GM21423 (cell line): Measurements from ENCODE around the gene ABCD4.
"Not testable (repeated sequence)": the region's sequence is repeated elsewhere in the genome, so short reads cannot be mapped to it uniquely, and the experiment has no call there.

Source experiments
- ATAC-seq: cut with Tn5 transposase; IDR thresholded peaks from one replicate; pipeline ENCODE4 v1.9.1; 2021; ENCODE audit warnings: mild to moderate bottlenecking, moderate library complexity; ENCODE audit not compliant: unreplicated experiment

The ABCD4 gene

DNA sequence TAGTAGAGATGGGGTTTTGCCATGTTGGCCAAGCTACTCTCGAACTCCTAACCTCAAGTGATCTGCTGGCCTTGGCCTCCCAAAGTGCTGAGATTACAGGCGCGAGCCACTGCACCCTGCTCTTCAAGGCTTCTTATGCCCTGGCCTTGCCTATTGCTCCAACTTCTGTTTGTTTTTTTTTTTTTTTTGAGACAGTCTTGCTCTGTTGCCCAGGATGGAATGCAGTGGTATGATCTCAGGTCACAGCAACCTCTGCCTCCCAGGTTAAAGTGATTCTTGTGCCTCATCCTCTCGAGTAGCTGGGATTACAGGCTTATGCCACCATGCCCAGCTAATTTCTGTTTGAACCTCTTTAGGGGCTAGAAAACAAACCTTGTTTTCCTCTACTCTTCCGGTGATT, 6.0 kb upstream of the ABCD4 start:
- ATAC-seq = no peak

DNA sequence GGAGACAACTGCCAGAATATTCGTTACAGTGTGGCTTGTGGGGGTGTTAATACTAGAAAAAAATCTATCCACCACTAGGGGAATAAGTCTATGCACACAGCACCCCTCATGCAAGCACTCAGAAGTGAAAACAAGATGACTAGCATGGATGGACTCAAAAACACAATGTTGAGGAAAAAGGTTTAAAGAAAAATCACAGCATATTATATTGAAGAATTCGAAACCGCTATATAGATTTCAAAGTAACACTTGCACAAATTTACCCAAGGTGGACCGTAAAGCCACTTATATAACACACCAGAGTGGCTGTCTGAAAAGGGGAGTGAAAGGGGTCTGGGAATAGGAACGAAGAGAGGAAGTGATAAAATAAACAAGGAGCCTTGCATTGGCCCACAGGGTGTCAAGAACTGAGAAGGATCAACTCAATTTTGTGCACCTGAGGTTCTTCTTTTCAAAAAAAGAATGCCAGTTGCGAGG, 544 bp downstream of the ABCD4 start:
- ATAC-seq = no peak

DNA sequence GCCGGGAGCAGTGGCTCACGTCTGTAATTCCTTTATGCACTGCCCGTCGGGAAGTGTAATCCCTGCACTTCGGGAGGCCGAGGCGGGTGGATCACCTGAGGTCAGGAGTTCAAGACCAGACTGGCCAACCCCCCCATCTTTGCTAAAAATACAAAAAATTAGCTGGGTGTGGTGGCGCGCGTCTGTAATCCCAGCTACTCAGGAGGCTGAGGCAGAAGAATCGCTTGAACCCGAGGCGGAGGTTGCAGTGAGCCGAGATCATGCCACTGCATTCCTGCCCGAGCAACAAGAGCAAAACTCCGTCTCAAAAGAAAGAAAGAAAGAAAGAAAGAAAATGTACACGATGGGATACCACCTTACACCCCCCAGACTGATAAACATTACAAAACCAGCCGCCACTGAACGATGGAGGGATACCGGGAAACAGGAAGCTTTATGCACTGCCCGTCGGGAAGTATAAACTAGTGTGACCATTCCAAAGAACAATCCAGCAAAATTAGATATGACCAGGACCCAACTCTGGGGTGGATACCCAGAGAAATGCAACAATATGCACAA, 1.1 kb downstream of the ABCD4 start:
- ATAC-seq = no peak

DNA sequence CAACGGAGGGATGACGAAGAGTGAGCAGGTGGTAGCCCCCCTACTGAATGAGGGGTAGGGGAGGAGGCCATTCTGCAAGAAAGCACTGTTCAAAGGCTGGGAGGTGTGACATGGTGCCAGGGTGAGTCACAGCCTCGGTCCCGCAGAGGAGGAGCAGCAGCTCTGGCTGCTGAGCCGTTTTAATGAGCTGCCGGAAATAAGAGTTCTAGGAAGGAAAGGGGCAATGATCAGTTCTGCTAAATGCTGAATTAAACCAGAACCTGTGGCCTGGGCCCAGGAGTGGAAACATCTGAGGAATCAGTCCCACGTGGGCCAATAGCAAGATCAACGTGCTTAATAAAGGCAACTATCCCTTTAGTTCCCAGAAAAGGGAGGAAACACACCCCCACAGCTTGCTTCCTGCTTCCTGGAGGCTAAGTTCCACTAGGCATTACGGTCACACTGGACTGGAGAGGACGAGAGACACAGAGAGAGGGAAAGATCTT, 3.6 kb downstream of the ABCD4 start:
- no peak for ATAC-seq

DNA sequence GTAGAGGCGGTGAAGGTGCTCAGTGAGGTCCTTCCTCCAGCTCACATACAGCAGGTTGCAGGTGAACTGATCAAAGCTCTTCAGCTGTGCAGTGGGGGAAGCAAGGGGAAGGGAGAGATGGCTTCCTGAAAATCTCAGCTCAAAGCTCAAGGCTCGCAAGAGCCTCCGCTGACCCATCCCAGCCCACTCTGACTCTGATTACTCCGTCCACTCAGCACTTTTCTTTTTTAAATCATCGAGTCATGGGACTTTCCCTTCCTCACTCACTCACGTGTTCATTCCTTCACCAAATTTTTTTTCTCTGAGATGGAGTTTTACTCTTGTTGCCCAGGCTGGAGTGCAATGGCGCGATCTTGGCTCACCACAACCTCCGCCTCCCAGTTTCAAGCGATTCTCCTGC, 4.7 kb downstream of the ABCD4 start:
- ATAC-seq = no peak

DNA sequence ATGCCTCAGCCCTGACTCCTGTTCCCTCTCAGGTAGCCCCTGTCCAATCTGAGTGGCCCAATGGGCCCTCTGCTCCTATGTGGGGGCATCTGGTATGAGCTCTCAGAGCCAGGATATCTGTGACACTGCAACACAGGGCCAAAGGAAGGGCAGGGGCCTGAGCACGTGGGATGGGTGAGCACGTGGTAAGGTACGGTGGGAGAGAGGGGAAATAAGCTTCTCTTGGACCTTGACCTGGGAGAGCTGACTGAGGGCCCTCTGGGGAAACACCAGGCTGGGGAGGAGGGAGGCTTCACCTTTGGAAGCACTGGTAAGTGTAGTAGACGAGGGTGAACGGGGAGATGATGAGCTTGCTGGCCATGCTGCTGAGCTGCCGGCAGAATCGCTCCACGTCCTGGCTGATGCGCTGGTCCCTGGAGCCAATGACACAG, 6.7 kb downstream of the ABCD4 start:
- no peak for ATAC-seq

DNA sequence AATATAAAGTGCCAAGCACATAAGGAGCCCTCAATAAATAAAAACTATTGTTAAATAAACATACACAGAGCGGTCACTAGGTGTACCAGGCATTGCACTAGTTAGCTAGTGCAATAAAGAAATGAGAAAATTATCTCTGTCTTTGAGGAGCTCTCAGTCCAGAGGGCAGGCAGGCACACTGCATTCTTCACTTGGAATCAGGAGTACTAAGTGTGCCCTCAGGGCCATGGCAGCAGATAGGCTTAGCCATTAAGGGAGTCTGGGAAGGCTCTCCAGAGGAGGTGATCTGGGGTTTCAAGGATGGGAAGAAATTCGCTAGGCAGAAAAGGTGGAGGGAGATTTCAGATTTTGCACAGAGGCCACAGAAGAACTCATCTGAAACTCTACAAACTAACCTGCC, 9.1 kb downstream of the ABCD4 start:
- no peak for ATAC-seq

DNA sequence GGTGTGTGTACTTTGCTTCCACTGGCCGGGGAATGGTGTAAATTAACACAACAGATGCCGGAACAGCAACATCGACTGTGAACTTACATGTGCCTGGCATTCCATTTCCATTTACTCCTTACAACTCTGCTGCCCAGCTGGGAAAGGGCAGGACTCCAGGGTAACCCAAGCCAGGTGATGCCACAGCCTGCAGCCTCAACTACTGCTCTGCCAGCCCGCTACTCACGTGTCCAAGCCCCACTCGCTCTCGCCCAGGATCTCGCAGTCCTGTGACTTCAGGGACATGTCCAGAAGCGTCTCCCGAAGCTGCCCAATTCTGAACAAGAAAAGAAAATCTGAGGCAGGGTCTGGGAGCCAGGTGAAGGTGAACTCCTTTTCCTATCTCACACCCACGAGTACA, 10.7 kb downstream of the ABCD4 start:
- no peak for ATAC-seq

DNA sequence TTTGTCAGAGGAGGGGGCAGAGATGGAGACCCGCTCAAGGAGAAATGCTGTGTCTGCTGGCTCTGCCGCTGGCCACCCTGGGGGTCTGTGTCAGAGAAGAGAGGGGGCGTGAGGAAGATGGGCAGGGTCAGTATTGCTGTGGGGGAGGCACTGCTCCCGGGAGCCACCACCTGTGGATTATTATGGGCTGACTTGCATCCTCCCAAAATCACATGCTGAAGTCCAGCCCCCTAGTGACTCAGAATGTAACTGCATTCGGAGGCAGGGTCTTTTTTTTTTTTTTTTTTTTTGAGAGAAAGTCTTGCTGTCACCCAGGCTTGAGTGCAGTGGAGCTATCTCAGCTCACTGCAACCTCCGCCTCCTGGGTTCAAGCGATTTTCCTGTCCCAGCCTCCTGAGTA, 12.3 kb downstream of the ABCD4 start:
- ATAC-seq = no peak

DNA sequence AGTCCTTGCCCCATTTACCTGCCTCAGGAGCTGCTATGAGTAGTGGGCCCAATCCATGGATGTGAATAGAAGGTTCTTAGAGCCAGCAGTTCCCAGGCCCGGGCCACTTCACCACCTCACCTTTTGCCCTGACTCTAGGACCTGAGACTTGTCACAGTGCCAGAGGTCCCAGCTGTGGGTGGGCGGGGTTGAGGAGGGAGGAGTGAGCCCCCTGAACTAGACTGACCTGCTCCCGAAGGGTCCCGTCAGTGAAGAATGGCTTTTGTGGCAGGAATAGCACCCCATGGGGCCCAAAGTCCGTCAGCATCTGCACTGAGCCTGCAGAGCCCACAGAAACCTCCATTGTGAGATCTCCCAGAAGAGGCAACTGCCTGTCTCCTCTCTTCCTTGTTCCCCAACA, 12.9 kb downstream of the ABCD4 start:
- ATAC-seq = no peak

DNA sequence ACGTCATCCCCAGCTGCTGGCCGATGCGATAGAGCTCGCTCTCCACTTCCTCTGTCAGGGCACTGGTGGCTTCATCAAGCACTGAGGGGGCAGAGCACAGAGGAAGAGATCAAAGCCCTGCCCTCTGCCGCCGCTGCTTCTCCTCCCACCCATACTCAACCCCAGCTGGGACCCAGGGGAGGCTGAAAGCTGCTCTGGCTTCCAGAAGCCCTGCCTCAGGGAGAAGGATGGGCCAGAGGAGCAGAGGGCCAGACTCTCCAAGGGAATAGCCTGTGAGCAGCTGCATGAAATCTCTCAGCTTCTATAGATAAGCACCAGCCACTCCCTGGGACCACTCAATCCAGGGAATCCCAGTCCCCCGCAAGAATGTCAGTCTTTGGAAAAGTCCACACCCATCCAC, 16.0 kb downstream of the ABCD4 start:
- ATAC-seq = no peak

DNA sequence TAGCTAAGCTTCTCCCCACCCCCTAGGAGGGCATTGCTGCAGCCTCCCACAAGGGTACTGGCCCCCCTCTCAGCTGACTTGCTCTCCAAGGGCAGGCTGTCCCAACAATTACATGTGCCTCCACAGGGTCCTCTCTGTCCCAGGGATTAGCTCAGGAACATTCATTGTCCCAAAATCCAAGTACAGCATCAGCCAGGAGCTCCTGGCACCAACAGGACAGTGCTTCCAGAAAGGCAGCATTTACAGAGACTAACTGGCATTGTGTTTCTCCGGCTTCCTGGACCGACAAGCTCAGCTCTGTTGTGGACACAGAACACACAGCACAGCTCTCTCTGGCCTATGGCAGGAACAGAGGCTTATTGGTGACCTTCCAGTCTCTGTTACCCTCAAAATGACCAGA, 21.7 kb downstream of the ABCD4 start:
- no peak for ATAC-seq

DNA sequence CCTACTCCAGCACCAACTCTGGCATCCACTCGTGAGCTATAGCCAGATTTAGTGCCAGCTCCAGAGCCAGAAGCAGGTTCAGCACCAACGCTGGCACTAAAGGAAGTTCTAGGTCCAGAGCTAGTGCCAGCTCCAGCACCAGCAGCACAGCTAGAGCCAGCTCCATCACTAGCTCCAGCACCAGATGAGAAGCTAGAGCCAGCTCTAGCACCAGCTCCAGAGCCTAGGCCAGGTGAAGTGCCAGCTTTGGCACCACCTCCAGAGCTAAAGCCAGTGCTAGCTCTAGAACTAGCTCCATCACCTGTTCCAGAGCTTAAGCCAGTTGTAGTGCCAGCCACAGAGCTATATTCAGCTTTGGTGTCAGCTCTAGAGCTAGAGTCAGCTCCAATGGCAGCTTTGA, 24.7 kb downstream of the ABCD4 start:
- no peak for ATAC-seq

DNA sequence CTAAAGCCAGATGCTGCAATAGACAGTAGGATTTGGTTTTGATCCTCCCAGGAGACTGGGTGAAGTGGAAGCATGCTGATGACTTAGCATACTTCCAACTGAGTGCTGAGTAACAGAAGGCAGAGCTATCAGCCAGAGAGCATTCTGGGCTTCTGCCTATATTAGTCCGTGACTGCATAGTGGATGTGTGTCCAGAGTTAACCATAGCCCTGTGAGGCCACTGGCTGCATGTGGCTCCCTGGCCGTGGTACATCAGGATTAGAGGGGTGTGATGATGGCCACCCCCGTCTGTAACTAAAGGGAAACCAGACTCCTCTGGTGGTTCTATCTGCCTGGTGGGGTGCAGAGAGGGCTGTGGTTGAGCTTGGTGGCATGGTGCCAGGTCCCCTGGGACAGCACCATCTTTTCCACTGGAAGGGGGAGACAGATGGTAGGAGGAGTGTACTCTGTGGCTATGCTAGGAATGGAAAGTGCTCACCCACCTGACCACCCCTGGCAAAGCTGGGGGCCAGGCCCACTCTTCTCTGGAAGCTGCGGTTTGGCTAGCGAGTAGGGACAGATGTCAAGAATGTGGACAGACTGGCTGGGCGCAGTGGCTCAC, 27.4 kb downstream of the ABCD4 start:
- ATAC-seq = no peak

DNA sequence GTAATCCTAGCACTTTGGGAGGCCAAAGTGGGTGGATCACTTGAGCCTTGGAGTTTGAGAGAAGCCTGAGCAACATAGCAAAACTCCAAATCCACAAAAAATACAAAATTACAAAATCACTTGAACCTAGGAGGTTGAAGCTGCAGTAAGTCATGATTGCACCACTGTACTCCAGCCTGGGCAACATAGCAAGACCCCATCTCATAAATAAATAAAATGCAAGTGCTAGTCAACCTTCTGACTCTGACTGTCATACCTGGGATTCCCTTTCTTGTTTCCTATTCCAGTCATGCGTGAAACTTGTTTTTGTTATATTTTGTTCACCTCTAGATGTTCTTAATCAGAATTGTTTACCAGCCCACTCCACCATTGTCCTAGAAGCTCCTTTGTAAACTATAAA, 31.4 kb downstream of the ABCD4 start:
- no peak for ATAC-seq

DNA sequence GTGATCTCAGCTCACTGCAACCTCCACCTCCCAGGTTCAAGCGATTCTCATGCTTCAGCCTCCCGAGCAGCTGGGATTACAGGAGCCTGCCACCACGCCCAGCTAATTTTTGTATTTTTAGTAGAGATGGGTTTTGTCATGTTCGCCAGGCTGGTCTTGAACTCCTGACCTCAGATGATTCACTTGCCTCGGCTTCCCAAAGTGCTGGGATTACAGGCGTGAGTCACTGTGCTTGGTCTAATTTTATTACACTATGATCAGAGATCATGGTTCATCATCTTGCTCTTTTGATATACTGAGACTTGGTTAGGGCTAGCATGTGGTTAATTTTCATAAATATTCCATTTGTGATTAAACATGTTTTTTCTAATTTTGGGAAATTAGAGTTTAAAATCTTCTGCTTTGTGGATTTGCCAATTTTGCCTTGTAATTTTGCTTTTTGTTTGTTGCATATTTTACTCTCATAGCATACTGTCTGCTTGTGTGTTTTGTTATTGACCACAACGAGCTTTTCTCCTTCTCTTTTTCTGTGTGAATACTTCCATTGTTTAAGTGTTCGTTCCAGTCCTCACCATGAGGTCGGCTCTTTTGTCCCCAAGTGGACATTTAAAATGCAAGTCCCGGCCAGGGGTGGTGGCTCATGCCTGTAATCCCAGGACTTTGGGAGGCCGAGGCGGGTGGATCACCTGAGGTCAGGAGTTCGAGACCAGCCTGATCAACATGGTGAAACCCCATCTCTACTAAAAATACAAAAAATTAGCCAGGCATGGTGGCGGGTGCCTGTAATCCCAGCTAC, 32.2 kb downstream of the ABCD4 start:
- ATAC-seq = not testable (repeated sequence)

DNA sequence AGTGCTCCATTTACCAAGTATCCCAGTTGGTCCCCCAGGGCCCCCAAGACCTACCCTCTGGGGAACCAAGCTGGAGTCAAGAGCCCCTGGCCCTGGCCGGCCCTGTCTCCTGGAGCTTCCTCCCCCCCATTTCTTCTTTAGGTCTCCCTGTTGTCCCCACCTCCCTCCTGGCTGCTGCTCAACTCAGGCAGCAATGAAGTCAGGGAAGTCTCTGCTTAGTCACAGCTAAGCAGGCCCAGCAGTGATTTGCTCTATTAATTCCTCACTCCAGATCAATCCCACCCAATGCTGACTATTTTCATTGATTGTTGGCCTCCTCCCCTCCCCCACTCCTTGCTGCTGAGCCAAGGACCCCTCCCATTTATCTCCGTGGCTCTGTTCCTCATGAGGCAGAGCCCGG, 35.1 kb downstream of the ABCD4 start:
- ATAC-seq = no peak

DNA sequence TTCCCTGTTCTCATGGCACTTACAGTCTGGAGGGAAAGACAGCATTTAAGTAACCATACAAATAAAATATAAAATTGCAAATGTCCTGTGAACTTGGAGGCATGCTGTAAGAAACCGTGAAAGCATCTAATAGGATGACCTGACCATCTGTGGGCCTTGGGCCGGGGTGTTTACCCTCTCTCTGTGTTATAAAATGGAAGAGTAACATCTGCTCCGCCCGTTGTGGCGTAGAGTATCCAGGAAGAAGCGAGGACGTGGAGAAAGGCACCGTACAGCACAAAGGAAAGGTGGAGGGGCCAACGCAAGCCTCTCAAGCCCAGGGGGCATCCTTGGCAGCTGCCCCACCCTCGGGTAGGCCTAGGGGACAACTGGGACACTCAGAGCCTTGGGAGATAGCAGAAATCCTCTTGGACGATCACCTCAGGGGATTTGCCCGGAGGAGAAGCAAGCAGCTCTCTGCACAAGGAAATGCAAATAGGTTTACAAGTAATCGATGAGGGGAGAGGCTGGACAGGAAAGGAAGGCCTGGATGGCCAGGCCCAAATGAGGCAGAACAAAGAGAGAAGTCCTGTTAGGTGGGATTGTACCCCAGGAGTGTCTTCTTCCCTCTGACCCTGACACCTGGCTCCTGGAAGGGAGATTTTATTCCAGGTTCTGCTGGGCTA, 37.3 kb downstream of the ABCD4 start:
- ATAC-seq = no peak

DNA sequence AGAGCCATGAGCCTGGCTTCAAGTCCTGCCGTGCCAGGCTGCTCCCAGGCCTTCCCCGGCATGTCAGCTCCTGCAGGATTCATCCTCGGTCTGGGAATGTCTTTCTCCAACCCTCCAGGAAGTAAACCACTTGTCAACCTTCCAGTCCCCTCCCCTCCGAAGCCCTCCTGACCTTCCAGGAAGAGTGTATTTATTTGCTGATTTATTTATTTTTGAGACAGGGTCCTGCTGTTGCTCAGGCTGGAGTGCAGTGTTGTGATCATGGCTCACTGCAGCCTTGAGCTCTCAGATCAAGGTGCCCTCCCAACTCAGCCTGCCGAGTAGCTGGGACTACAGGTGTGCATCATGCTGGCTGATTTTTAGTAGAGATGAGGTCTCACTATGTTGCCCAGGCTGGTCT, 38.8 kb downstream of the ABCD4 start:
- no peak for ATAC-seq

DNA sequence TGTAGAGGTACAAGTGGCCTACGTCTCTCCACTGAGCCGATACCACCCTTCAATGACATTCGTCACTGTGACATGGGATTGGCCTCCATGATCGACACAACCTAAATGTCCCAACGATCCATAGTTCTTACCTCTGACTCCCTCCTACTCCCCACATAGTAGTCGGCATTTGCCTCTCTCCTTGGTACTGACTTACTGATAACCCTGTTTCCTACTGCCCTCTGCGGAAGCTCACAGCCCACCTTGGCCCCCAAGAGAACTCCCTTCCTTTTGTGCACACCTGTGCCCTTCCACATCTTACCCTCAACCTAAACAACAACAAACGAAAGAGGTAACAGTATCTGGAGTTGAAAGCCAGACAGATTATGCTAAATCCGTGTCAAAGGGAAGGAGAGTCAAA, 39.6 kb downstream of the ABCD4 start:
- no peak for ATAC-seq

DNA sequence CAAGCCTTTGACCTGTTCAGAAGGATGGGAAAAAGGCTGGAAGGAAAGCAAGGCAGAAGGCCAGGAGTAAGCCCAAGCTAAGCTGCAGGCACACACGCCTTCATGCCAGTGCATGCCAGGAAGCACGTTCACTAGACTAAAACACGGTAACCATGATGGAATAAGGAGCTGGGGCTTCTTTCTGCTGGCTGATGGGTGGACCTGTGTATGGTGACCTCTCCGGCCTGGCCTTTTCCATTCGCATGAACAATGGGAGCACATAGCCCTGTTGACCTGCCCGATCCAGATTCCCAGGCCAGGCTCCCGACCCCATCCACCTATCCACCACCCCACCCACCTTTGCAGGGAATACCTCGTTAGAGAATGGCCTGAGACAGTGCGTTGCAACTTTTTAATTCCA, 40.7 kb downstream of the ABCD4 start:
- ATAC-seq = no peak

DNA sequence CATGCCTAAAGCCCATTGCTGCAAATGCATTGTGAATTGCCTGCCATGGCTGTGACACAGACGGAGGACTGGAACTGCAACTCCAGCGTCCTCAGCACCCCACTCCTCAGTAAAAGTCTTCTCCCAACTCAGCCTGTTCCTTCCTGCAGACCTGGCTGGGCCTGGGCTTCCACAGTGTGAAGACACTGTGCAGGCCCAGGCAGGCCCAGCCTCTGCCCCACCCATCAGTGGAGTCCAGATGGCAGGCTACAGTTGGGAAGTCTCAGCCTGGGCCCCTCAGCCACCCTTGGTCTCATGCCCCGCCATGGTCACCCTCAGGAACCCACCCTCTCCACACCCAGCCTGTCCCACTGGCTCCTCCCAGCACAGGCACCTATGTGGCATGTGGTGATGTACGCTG, 41.4 kb downstream of the ABCD4 start:
- no peak for ATAC-seq
